ENCODE results near the gene HSPB9.

HSPB9 gene

GRCh38 chr17:42160531-42160910 lies 37.9 kb downstream of the HSPB9 start:
- TF ChIP-seq ZNF8 (CRISPR knock-in tag; IDR thresholded peaks at IDR 0.05) (no peak), CREB5 (CRISPR knock-in tag; IDR thresholded peaks at IDR 0.05; ENCODE audit: low read depth) (no peak), SNAI2 (CRISPR knock-in tag; IDR thresholded peaks at IDR 0.05) (no peak), ZFP3 (CRISPR knock-in tag; IDR thresholded peaks at IDR 0.05) (no peak), BACH2 (CRISPR knock-in tag; IDR thresholded peaks at IDR 0.05; ENCODE audit: borderline replicate concordance) (no peak), RARB (CRISPR knock-in tag; IDR thresholded peaks at IDR 0.05) (no peak), ZNF565 (CRISPR knock-in tag; conservative IDR thresholded peaks at IDR 0.05; ENCODE audit: low read depth) (no peak), TSHZ2 (CRISPR knock-in tag; IDR thresholded peaks at IDR 0.05) (no peak), PPARA (CRISPR knock-in tag; IDR thresholded peaks at IDR 0.05; ENCODE audit: borderline replicate concordance) (no peak), CSDC2 (CRISPR knock-in tag; IDR thresholded peaks at IDR 0.05) (no peak), ZC3H10 (CRISPR knock-in tag; IDR thresholded peaks at IDR 0.05) (no peak), ISL1 (CRISPR knock-in tag; IDR thresholded peaks at IDR 0.05) (no peak), ARNTL (CRISPR knock-in tag; IDR thresholded peaks at IDR 0.05; ENCODE audit: borderline replicate concordance, low read depth) (no peak), PATZ1 (CRISPR knock-in tag; IDR thresholded peaks at IDR 0.05; ENCODE audit: borderline replicate concordance) (no peak)

GRCh38 chr17:42163113-42163512 lies 40.5 kb downstream of the HSPB9 start:
- ATAC-seq: peak; percentile 16; the same call in 1 of the 3 replicates
- TF ChIP-seq PPARA (CRISPR knock-in tag; IDR thresholded peaks at IDR 0.05; ENCODE audit: borderline replicate concordance) (no peak), ZFP3 (CRISPR knock-in tag; IDR thresholded peaks at IDR 0.05) (no peak), ZC3H10 (CRISPR knock-in tag; IDR thresholded peaks at IDR 0.05) (no peak), CSRNP3 (CRISPR knock-in tag; IDR thresholded peaks at IDR 0.05) (no peak), TOX (CRISPR knock-in tag; IDR thresholded peaks at IDR 0.05; ENCODE audit: borderline replicate concordance) (no peak), SNAI2 (CRISPR knock-in tag; IDR thresholded peaks at IDR 0.05) (no peak), ZNF8 (CRISPR knock-in tag; IDR thresholded peaks at IDR 0.05) (no peak), OSR1 (CRISPR knock-in tag; IDR thresholded peaks at IDR 0.05) (no peak), POU6F1 (CRISPR knock-in tag; IDR thresholded peaks at IDR 0.05; ENCODE audit: borderline replicate concordance, low read depth) (no peak), CREB5 (CRISPR knock-in tag; IDR thresholded peaks at IDR 0.05; ENCODE audit: low read depth) (no peak), ISL1 (CRISPR knock-in tag; IDR thresholded peaks at IDR 0.05) (no peak), ZFP30 (CRISPR knock-in tag; IDR thresholded peaks at IDR 0.05) (no peak)

More at GRCh38 chr17:42160531-42160910, 37.9 kb downstream of the HSPB9 start:
- no peak for ATAC-seq
